ES-I3 (cell line): ENCODE measurements around the gene CHST1.

Experiments
- H3K36me3 ChIP-seq: 2 replicates; pipeline ENCODE4 v1.6.1; 2013; ENCODE audit warnings: mild to moderate bottlenecking, low read length, control low read depth, moderate library complexity; ENCODE audit not compliant: insufficient read depth
- H3K4me1 ChIP-seq: 2 replicates; pipeline ENCODE4 v1.6.1; 2013; ENCODE audit warnings: mild to moderate bottlenecking, control low read depth, low read length; ENCODE audit not compliant: insufficient read depth
- H3K9ac ChIP-seq: 2 replicates; pipeline ENCODE4 v1.6.1; 2013; ENCODE audit warnings: low read depth, mild to moderate bottlenecking, low read length, moderate library complexity
- H3K9me3 ChIP-seq: 2 replicates; pipeline ENCODE4 v1.6.1; 2013; ENCODE audit warnings: mild to moderate bottlenecking, low read length, moderate library complexity; ENCODE audit not compliant: control insufficient read depth, insufficient read depth

The CHST1 gene

GRCh38 chr11:45621588-45621987 lies 43.8 kb downstream of the CHST1 start:
- H3K4me1 ChIP-seq: no peaks in the 10 kb centered on the region

GRCh38 chr11:45620243-45620642 lies 45.2 kb downstream of the CHST1 start:
- Histone ChIP-seq H3K36me3 (no peaks in the 10 kb centered on the region), H3K9me3 (peaks cover 2% of the 10 kb centered on the region; the same call in 1 of the 2 replicates), H3K4me1 (no peaks in the 10 kb centered on the region), H3K9ac (no peak overlapping the region)

More at GRCh38 chr11:45621588-45621987, 43.8 kb downstream of the CHST1 start:
- H3K9me3 ChIP-seq: peaks cover 2% of the 10 kb centered on the region; the same call in 1 of the 2 replicates
- H3K9ac ChIP-seq: no peak overlapping the region
- no peaks in the 10 kb centered on the region for H3K36me3 ChIP-seq

GRCh38 chr11:45618897-45619296 lies 46.5 kb downstream of the CHST1 start:
- Histone ChIP-seq H3K9ac (no peak overlapping the region), H3K36me3 (no peaks in the 10 kb centered on the region), H3K9me3 (peaks cover 2% of the 10 kb centered on the region; the same call in 1 of the 2 replicates), H3K4me1 (no peaks in the 10 kb centered on the region)

- Histone ChIP-seq H3K36me3 (no peaks in the 10 kb centered on the region), H3K9me3 (peaks cover 2% of the 10 kb centered on the region; the same call in 1 of the 2 replicates), H3K9ac (no peak overlapping the region), H3K4me1 (no peaks in the 10 kb centered on the region)
These were observed 47.4 kb downstream of the CHST1 start for GRCh38 chr11:45617871-45618601.

- H3K4me1 ChIP-seq: no peaks in the 10 kb centered on the region
- peaks cover 2% of the 10 kb centered on the region; the same call in 1 of the 2 replicates for H3K9me3 ChIP-seq
- H3K36me3 ChIP-seq: no peaks in the 10 kb centered on the region
- no peak overlapping the region for H3K9ac ChIP-seq
These were observed 48.4 kb downstream of the CHST1 start for GRCh38 chr11:45616802-45617549.

GRCh38 chr11:45615182-45615792 lies 50.1 kb downstream of the CHST1 start:
- no peaks in the 10 kb centered on the region for H3K9me3 ChIP-seq
- H3K36me3 ChIP-seq: no peaks in the 10 kb centered on the region
- no peak overlapping the region for H3K9ac ChIP-seq
- H3K4me1 ChIP-seq: no peaks in the 10 kb centered on the region

GRCh38 chr11:45614196-45614828 lies 51.1 kb downstream of the CHST1 start:
- no peaks in the 10 kb centered on the region for H3K36me3 ChIP-seq
- no peaks in the 10 kb centered on the region for H3K4me1 ChIP-seq
- no peaks in the 10 kb centered on the region for H3K9me3 ChIP-seq
- no peak overlapping the region for H3K9ac ChIP-seq

GRCh38 chr11:45610627-45611026 lies 54.8 kb downstream of the CHST1 start:
- H3K4me1 ChIP-seq: peaks cover 2% of the 10 kb centered on the region; the same call in 1 of the 2 replicates
- H3K36me3 ChIP-seq: no peaks in the 10 kb centered on the region
- H3K9ac ChIP-seq: no peak overlapping the region
- H3K9me3 ChIP-seq: no peaks in the 10 kb centered on the region

- H3K4me1 ChIP-seq: peaks cover 2% of the 10 kb centered on the region; the same call in 1 of the 2 replicates
- H3K9me3 ChIP-seq: no peaks in the 10 kb centered on the region
- no peaks in the 10 kb centered on the region for H3K36me3 ChIP-seq
- H3K9ac ChIP-seq: no peak overlapping the region
These were observed 55.5 kb downstream of the CHST1 start for GRCh38 chr11:45609902-45610301.

GRCh38 chr11:45609337-45609736 lies 56.1 kb downstream of the CHST1 start:
- Histone ChIP-seq H3K9ac (no peak overlapping the region), H3K9me3 (no peaks in the 10 kb centered on the region), H3K4me1 (peaks cover 2% of the 10 kb centered on the region; the same call in 1 of the 2 replicates), H3K36me3 (no peaks in the 10 kb centered on the region)

GRCh38 chr11:45607995-45608394 lies 57.4 kb downstream of the CHST1 start:
- H3K36me3 ChIP-seq: no peaks in the 10 kb centered on the region
- no peak overlapping the region for H3K9ac ChIP-seq
- H3K4me1 ChIP-seq: peaks cover 6% of the 10 kb centered on the region; the same call in 1 of the 2 replicates
- H3K9me3 ChIP-seq: no peaks in the 10 kb centered on the region

GRCh38 chr11:45606514-45607281 lies 58.7 kb downstream of the CHST1 start:
- peaks cover 6% of the 10 kb centered on the region; the same call in 1 of the 2 replicates for H3K4me1 ChIP-seq
- no peak overlapping the region for H3K9ac ChIP-seq
- no peaks in the 10 kb centered on the region for H3K36me3 ChIP-seq
- no peaks in the 10 kb centered on the region for H3K9me3 ChIP-seq

GRCh38 chr11:45605051-45605450 lies 60.4 kb downstream of the CHST1 start:
- no peak overlapping the region for H3K9ac ChIP-seq
- H3K4me1 ChIP-seq: peaks cover 6% of the 10 kb centered on the region; the same call in 1 of the 2 replicates
- H3K36me3 ChIP-seq: no peaks in the 10 kb centered on the region
- no peaks in the 10 kb centered on the region for H3K9me3 ChIP-seq
